Measurements from ENCODE around the gene ACER3. TPM values are rescaled to one million over a fixed set of nuclear protein-coding genes. Genes with fewer than 3 reads are reported as not detected.

The ACER3 gene
- total RNA-seq, 1 donor from 2014 or later = 67.2 TPM

DNA sequence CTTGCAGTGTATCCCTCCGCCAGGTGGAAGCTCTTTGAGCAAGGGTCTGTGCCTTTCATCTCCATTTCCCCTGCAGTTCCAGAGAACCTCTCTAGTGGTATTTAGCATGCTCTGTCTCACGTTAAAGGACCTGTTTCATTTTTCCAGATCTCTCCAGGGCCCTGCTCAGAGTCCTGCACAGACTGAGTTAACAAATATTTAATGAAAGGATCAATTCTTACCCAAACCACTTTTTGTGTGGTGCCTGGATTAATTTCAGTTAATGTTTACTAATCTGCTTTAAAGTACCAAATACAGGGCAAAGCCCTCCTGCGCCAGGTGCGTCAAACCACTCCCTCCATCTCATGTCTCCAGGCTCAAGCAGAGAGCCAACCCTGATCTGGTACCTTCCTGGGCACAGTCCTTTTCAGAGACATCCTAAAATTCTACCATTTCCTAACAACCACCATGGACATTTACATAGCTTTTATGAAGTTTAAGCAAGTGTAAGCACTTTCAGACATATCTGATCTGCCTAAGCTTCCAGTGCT is 18.7 kb upstream of the ACER3 start:
- Histone ChIP-seq H3K9me3 (no peaks in the 10 kb centered on the region), H3K27ac (no peak overlapping the region), H3K4me1 (peaks cover 30% of the 10 kb centered on the region), H3K4me3 (no peak overlapping the region), H3K27me3 (ENCODE audit: low read depth) (no peaks in the 10 kb centered on the region), H3K36me3 (no peaks in the 10 kb centered on the region)
- ATAC-seq = no peak
- intact Hi-C loops (cut with DNase I) = no loop called here
- TF ChIP-seq, protein P1, sequence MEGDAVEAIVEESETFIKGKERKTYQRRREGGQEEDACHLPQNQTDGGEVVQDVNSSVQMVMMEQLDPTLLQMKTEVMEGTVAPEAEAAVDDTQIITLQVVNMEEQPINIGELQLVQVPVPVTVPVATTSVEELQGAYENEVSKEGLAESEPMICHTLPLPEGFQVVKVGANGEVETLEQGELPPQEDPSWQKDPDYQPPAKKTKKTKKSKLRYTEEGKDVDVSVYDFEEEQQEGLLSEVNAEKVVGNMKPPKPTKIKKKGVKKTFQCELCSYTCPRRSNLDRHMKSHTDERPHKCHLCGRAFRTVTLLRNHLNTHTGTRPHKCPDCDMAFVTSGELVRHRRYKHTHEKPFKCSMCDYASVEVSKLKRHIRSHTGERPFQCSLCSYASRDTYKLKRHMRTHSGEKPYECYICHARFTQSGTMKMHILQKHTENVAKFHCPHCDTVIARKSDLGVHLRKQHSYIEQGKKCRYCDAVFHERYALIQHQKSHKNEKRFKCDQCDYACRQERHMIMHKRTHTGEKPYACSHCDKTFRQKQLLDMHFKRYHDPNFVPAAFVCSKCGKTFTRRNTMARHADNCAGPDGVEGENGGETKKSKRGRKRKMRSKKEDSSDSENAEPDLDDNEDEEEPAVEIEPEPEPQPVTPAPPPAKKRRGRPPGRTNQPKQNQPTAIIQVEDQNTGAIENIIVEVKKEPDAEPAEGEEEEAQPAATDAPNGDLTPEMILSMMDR (IDR thresholded peaks at IDR 0.05) = no peak
- no peak for DNase-seq

DNA sequence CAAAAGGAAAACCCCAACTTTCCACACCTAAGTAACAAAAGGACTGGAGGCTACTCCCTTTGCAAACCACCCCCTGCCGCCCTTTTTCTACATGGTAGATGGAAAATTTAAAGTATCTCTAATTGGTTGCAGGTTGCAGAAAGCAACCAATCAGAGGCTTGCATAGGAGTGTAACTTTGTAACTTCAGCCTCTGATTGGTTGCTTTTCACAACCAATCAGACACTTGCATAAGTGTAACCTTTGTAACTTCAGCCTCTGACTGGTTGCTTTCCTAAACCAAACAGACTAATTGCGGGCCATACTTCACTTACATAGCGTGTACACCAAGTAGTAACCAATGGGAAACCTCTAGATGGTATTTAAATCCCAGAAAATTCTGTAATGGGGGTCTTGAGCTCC is 16.8 kb upstream of the ACER3 start:
- intact Hi-C loops (cut with DNase I) = no loop called here
- no peaks in the 10 kb centered on the region for H3K36me3 ChIP-seq
- H3K27me3 ChIP-seq (ENCODE audit: low read depth) = no peaks in the 10 kb centered on the region
- TF ChIP-seq, protein P1 (IDR thresholded peaks at IDR 0.05) = no peak
- no peaks in the 10 kb centered on the region for H3K9me3 ChIP-seq
- no peak overlapping the region for H3K4me3 ChIP-seq
- H3K27ac ChIP-seq = no peak overlapping the region
- ATAC-seq (no peak), DNase-seq (no peak)
- H3K4me1 ChIP-seq = peaks cover 20% of the 10 kb centered on the region

DNA sequence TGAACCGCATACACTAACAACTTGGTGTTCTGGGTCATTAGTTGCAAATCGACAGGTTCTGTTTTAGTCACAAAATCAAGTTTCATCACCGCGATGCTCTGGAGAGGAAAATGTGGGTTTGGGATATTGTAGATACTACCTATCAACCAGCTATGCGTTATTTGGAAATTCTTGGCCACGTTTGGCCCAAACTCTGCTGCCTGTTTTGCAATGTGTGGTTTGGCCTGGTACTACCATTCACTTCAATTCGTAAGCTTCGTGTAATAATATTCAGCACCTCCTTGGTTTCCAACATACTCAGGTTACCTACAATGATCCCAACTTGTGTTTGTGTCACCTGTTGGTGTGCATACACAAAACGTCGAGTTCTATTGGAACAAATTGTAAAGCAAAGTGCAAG is 16.2 kb upstream of the ACER3 start:
- intact Hi-C loops (cut with DNase I) = no loop called here
- no peak overlapping the region for H3K4me3 ChIP-seq
- H3K27me3 ChIP-seq (ENCODE audit: low read depth) = no peaks in the 10 kb centered on the region
- ATAC-seq (no peak), DNase-seq (no peak)
- H3K9me3 ChIP-seq = no peaks in the 10 kb centered on the region
- peaks cover 16% of the 10 kb centered on the region for H3K4me1 ChIP-seq
- no peaks in the 10 kb centered on the region for H3K36me3 ChIP-seq
- no peak overlapping the region for H3K27ac ChIP-seq
- TF ChIP-seq, protein P1 (IDR thresholded peaks at IDR 0.05) = no peak

DNA sequence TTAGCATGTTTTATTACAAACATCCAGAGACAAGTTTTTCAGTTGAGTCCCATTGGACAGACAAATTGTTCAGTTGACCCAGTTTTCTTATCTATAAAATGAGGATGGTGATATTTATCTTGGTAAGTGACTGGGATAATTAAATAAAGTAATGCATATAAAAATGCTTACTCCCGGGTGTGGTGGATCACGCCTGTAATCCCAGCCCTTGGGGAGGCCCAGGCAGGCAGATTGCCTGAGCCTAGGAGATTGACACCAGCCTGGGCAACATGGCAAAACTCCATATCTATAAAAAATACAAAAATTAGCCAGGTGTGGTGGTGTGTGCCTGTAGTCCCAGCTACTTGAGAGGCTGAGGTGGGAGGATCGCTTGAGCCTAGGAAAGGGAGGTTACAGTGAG is 15.6 kb upstream of the ACER3 start:
- DNase-seq (no peak), ATAC-seq (no peak)
- Histone ChIP-seq H3K36me3 (no peaks in the 10 kb centered on the region), H3K27ac (no peak overlapping the region), H3K27me3 (ENCODE audit: low read depth) (no peaks in the 10 kb centered on the region), H3K9me3 (no peaks in the 10 kb centered on the region), H3K4me3 (no peak overlapping the region), H3K4me1 (peaks cover 12% of the 10 kb centered on the region)
- TF ChIP-seq, protein P1 (IDR thresholded peaks at IDR 0.05) = no peak
- intact Hi-C loops (cut with DNase I) = no loop called here

DNA sequence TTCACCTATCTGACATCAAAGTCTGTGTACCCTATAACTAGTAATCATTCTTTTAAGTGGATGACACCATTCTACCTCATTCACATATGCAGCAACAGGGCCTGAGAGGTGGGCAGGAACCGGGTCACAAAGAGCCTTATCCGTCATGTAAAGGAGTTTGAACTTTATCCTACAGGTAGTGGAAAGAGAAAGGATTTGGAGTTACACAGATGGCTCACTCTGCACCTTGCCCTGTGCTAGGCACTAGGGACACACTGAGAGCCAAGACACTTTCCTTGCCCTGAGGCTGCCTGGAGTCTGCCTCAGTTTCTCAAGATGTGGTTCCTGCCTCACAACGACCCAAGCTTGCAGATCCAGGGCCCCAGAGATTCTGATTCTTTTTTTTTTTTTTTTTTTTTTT is 14.3 kb upstream of the ACER3 start:
- no peak overlapping the region for H3K27ac ChIP-seq
- intact Hi-C loops (cut with DNase I) = no loop called here
- no peak overlapping the region for H3K4me3 ChIP-seq
- H3K27me3 ChIP-seq (ENCODE audit: low read depth) = no peaks in the 10 kb centered on the region
- TF ChIP-seq, protein P1 (IDR thresholded peaks at IDR 0.05) = no peak
- H3K9me3 ChIP-seq = no peaks in the 10 kb centered on the region
- DNase-seq = no peak
- ATAC-seq = no peak
- H3K36me3 ChIP-seq = no peaks in the 10 kb centered on the region
- H3K4me1 ChIP-seq = peaks cover 12% of the 10 kb centered on the region

DNA sequence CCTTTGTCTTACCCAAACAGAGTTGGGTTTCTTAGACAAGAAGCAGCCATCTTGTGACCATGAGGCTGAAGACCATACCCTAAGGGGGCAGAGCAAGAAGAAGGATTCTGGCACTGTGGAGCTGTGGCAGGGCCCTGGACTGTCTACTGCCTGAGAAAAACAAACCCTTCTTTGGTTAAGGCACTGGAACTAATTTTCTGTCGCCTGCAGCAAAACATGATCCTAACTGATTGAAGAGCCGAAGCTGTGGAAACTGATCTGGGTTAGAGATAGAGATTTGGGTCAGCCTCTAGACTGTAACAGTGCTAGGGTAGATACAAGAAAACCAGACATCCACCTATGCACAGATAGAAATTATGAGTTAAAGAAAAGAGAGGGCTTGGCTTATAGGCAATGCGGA is 11.3 kb upstream of the ACER3 start:
- H3K4me1 ChIP-seq = peaks cover 12% of the 10 kb centered on the region
- no peak for DNase-seq
- intact Hi-C loops (cut with DNase I) = no loop called here
- H3K27me3 ChIP-seq (ENCODE audit: low read depth) = no peaks in the 10 kb centered on the region
- H3K9me3 ChIP-seq = no peaks in the 10 kb centered on the region
- H3K4me3 ChIP-seq = no peak overlapping the region
- no peak for ATAC-seq
- TF ChIP-seq, protein P1 (IDR thresholded peaks at IDR 0.05) = no peak
- H3K36me3 ChIP-seq = no peaks in the 10 kb centered on the region
- H3K27ac ChIP-seq = no peak overlapping the region
